ENCODE measurements around the gene AP4S1.
A peak's percentile ranks its signal among the peaks of the same experiment; 100 is the strongest.
"Not testable (repeated sequence)": the region's sequence is repeated elsewhere in the genome, so short reads cannot be mapped to it uniquely, and the experiment has no call there.

The AP4S1 gene

GRCh38 chr14:31090883-31091764 lies 65.7 kb downstream of the AP4S1 start:
- peak; percentile 69 for DNase-seq (ENCODE audit: low spot score)

- DNase-seq (ENCODE audit: low spot score): no peak
These were observed 66.8 kb downstream of the AP4S1 start for GRCh38 chr14:31092160-31092708.

- DNase-seq (ENCODE audit: low spot score): not testable (repeated sequence)
These were observed 68.7 kb downstream of the AP4S1 start for GRCh38 chr14:31093884-31094839.

- not testable (repeated sequence) for DNase-seq (ENCODE audit: low spot score)
These were observed 70.4 kb downstream of the AP4S1 start for GRCh38 chr14:31095817-31096216.

- no peak for DNase-seq (ENCODE audit: low spot score)
These were observed 70.8 kb downstream of the AP4S1 start for GRCh38 chr14:31096255-31096654.

GRCh38 chr14:31097081-31097480 lies 71.6 kb downstream of the AP4S1 start:
- DNase-seq (ENCODE audit: low spot score): no peak

GRCh38 chr14:31106768-31107167 lies 81.3 kb downstream of the AP4S1 start:
- DNase-seq (ENCODE audit: low spot score): no peak

GRCh38 chr14:31109257-31109656 lies 83.8 kb downstream of the AP4S1 start:
- no peak for DNase-seq (ENCODE audit: low spot score)

GRCh38 chr14:31110872-31111271 lies 85.4 kb downstream of the AP4S1 start:
- no peak for DNase-seq (ENCODE audit: low spot score)

- DNase-seq (ENCODE audit: low spot score): no peak
These were observed 88.3 kb downstream of the AP4S1 start for GRCh38 chr14:31113794-31114193.

GRCh38 chr14:31118892-31119291 lies 93.4 kb downstream of the AP4S1 start:
- no peak for DNase-seq (ENCODE audit: low spot score)

GRCh38 chr14:31122098-31122611 lies 96.7 kb downstream of the AP4S1 start:
- no peak for DNase-seq (ENCODE audit: low spot score)

GRCh38 chr14:31122921-31123320 lies 97.5 kb downstream of the AP4S1 start:
- DNase-seq (ENCODE audit: low spot score): no peak

- no peak for DNase-seq (ENCODE audit: low spot score)
These were observed 98.7 kb downstream of the AP4S1 start for GRCh38 chr14:31124197-31124596.

- no peak for DNase-seq (ENCODE audit: low spot score)
These were observed 99.8 kb downstream of the AP4S1 start for GRCh38 chr14:31125231-31125630.

- no peak for DNase-seq (ENCODE audit: low spot score)
These were observed 101.2 kb downstream of the AP4S1 start for GRCh38 chr14:31126680-31127079.

GRCh38 chr14:31127690-31128089 lies 102.2 kb downstream of the AP4S1 start:
- DNase-seq (ENCODE audit: low spot score): no peak

- DNase-seq (ENCODE audit: low spot score): no peak
These were observed 103.4 kb downstream of the AP4S1 start for GRCh38 chr14:31128601-31129526.

GRCh38 chr14:31133133-31133532 lies 107.7 kb downstream of the AP4S1 start:
- DNase-seq (ENCODE audit: low spot score): no peak

GRCh38 chr14:31137214-31137889 lies 111.9 kb downstream of the AP4S1 start:
- DNase-seq (ENCODE audit: low spot score): no peak

GRCh38 chr14:31138301-31138700 lies 112.9 kb downstream of the AP4S1 start:
- DNase-seq (ENCODE audit: low spot score): peak; percentile 7

Measured in AG08396 (cell line).